Sigmoid colon (tissue), 4 donors: ENCODE results near the gene NUTM2E.
"Not testable (repeated sequence)": the region's sequence is repeated elsewhere in the genome, so short reads cannot be mapped to it uniquely, and the experiment has no call there.

Experiments used
- CTCF ChIP-seq, 4 experiments: fragments of 450-650 bp in 3 of 4; fragments of 200-600 bp in 1 of 4; IDR thresholded peaks; one replicate each; pipeline ENCODE4 v1.5.1; 2016 to 2019; ENCODE audit warnings: antibody characterized with exemption in 4 of 4, mild to moderate bottlenecking in 3 of 4, moderate library complexity in 2 of 4
- POLR2AphosphoS5 ChIP-seq, 4 donors: sonication (generic); formaldehyde crosslinking; IDR thresholded peaks; one replicate each; pipeline ENCODE4 v1.6.1; 2017; ENCODE audit warnings: antibody characterized with exemption in 4 of 4

GRCh38 chr10:79868023-79868422 is 41.5 kb downstream of the NUTM2E start:
- not testable (repeated sequence) for TF ChIP-seq POLR2AphosphoS5, CTCF (IDR thresholded peaks at IDR 0.05)
